ENCODE results near the gene CNTN5. TPM values are rescaled to one million over a fixed set of nuclear protein-coding genes. Genes with fewer than 3 reads are reported as not detected.

The CNTN5 gene
- total and polyA plus RNA-seq, 2 donors (not counting 1 experiment from before 2014, with no cell fraction given), result not detected

DNA sequence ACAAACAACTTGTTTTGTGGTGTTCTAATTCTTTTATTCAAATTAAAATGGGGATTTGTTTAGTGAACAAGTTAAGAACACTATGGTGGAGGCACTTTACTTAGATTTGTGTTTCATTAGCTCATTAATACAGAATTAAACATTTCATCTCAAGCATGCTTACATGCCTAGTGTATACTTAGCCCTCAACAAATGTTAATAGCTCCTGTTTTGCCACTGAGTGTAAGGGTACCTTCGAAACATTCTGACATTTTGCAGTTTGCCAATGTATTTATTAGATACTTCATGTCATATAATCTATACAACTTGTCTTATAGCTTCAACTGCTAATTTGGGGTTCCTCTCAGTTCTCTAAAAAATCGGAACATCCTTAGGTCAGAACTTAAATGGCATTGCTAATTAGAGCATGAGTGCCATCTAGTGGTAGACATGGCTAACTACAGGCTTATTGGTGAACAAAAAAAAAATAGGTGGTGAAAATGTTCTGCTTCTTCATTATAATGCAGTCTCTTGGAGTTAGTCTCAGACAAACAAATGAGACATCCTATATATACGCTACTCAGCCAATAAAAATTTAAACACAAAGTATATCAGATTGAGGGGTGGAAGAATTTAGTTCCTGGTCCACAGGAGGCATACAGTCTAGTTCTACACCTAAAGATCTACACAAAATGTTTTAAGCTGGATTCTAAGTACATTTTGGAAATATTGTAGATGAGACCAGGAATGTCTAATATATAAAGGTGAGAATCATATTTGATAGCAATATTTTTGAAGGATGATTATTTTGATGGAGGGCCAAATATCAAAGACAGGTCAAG, 4.9 kb upstream of the CNTN5 start:
- Mint-ChIP-seq H3K27me3 (peaks cover 13% of the 10 kb centered on the region), H3K27ac (no peak overlapping the region), H3K4me1 (peaks cover 8% of the 10 kb centered on the region), H3K9me3 (ENCODE audit: insufficient read depth) (no peaks in the 10 kb centered on the region), H3K4me3 (no peak overlapping the region)
- Histone ChIP-seq H3K79me2 (ENCODE audit: control insufficient read depth, insufficient read depth, low read length) (no peaks in the 10 kb centered on the region), H3K27me3 (replicated peaks in 1 of 4; ENCODE audit: control extremely low read depth in 1 of 4, control insufficient read depth in 3 of 4, insufficient read depth in 4 of 4, low read length in 3 of 4) (peaks cover 0 to 4% (median 0%) of the 10 kb centered on the region in 4 experiments), H3K4me2 (replicated peaks; ENCODE audit: low read depth, low read length, poor library complexity, severe bottlenecking) (no peak overlapping the region), H3K9ac (ENCODE audit: low read length) (no peak overlapping the region), H3K9me3 (ENCODE audit: control extremely low read depth in 1 of 3, control insufficient read depth in 2 of 3, insufficient read depth in 1 of 3, low read length in 2 of 3) (no peaks in the 10 kb centered on the region), H3K4me3 (ENCODE audit: control extremely low read depth in 1 of 5, extremely low read depth in 1 of 5, insufficient read depth in 1 of 5, low read depth in 2 of 5, low read length in 4 of 5) (no peak overlapping the region), H3K27ac (ENCODE audit: low read length in 2 of 2) (no peak overlapping the region), H2AFZ (ENCODE audit: insufficient read depth, low read depth, low read length, poor library complexity, severe bottlenecking) (no peak overlapping the region), H3K36me3 (replicated peaks in 1 of 2; ENCODE audit: control extremely low read depth in 1 of 2, control insufficient read depth in 1 of 2, extremely low read depth in 1 of 2, insufficient read depth in 2 of 2, low read length in 1 of 2) (no peaks in the 10 kb centered on the region), H3K4me1 (ENCODE audit: control insufficient read depth in 2 of 2, insufficient read depth in 2 of 2, low read length in 2 of 2) (peaks cover under 1 to 5% of the 10 kb centered on the region in 2 donors), H4K20me1 (ENCODE audit: control insufficient read depth, insufficient read depth, low read length, poor library complexity, severe bottlenecking) (no peaks in the 10 kb centered on the region)
- ATAC-seq (ENCODE audit: low read depth) (peak; percentile 58), DNase-seq (peak; percentile 43)
- intact Hi-C loops (cut with micrococcal nuclease), result no loop called here
- WGBS (ENCODE audit: insufficient coverage), result no CpG with 5 or more reads among the region's 3 CpGs
- ChIA-PET POLR2A (no interaction called here), CTCF (interaction anchor here (0.9 to 2.7 kb wide), 5 partner anchors 9 to 48 kb away, joined by 3 to 18 read pairs (median 9); no protein-coding TSS in a partner anchor)
- TF ChIP-seq, protein P1, sequence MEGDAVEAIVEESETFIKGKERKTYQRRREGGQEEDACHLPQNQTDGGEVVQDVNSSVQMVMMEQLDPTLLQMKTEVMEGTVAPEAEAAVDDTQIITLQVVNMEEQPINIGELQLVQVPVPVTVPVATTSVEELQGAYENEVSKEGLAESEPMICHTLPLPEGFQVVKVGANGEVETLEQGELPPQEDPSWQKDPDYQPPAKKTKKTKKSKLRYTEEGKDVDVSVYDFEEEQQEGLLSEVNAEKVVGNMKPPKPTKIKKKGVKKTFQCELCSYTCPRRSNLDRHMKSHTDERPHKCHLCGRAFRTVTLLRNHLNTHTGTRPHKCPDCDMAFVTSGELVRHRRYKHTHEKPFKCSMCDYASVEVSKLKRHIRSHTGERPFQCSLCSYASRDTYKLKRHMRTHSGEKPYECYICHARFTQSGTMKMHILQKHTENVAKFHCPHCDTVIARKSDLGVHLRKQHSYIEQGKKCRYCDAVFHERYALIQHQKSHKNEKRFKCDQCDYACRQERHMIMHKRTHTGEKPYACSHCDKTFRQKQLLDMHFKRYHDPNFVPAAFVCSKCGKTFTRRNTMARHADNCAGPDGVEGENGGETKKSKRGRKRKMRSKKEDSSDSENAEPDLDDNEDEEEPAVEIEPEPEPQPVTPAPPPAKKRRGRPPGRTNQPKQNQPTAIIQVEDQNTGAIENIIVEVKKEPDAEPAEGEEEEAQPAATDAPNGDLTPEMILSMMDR (IDR thresholded peaks at IDR 0.05), result peak; percentile 97
- TF ChIP-seq EZH2 (IDR thresholded peaks at IDR 0.05; ENCODE audit: borderline replicate concordance, insufficient read depth, low read depth, low read length, poor library complexity, severe bottlenecking), result no peak

DNA sequence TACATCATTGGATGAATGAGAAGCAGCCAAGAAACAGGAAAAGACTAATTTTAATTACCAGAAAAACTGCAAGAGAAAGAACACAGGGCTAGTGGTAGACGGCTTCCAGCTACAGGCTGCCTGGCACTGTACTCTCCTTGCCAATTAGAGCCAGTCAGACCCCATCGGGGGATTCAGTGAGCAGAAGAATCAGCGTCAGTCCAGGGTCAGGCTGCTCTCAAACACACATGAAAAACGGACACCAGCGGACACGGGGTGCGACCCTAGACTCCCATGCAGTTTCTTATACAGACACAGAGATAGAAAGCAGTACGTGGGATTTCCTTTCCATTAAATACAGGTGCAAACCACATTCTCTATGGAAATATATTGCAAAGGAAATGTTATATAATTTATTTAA, 1.1 kb upstream of the CNTN5 start:
- 84% methylated on average over 7 of the region's 8 CpGs for WGBS (ENCODE audit: insufficient coverage)
- ChIA-PET CTCF (no interaction called here), POLR2A (no interaction called here)
- H3K4me3 ChIP-seq (ENCODE audit: control extremely low read depth in 1 of 5, extremely low read depth in 1 of 5, insufficient read depth in 1 of 5, low read depth in 2 of 5, low read length in 4 of 5), result no peak overlapping the region
- no peaks in the 10 kb centered on the region for H3K79me2 ChIP-seq (ENCODE audit: control insufficient read depth, insufficient read depth, low read length)
- Mint-ChIP-seq H3K4me3 (no peak overlapping the region), H3K27me3 (peaks cover 24% of the 10 kb centered on the region), H3K27ac (no peak overlapping the region), H3K9me3 (ENCODE audit: insufficient read depth) (no peaks in the 10 kb centered on the region), H3K4me1 (peaks cover 8% of the 10 kb centered on the region)
- H3K36me3 ChIP-seq (replicated peaks in 1 of 2; ENCODE audit: control extremely low read depth in 1 of 2, control insufficient read depth in 1 of 2, extremely low read depth in 1 of 2, insufficient read depth in 2 of 2, low read length in 1 of 2), result no peaks in the 10 kb centered on the region
- TF ChIP-seq, protein P1 (IDR thresholded peaks at IDR 0.05), result no peak
- no peak for TF ChIP-seq EZH2 (IDR thresholded peaks at IDR 0.05; ENCODE audit: borderline replicate concordance, insufficient read depth, low read depth, low read length, poor library complexity, severe bottlenecking)
- peaks cover 4 to 8% of the 10 kb centered on the region in 2 donors for H3K4me1 ChIP-seq (ENCODE audit: control insufficient read depth in 2 of 2, insufficient read depth in 2 of 2, low read length in 2 of 2)
- no peaks in the 10 kb centered on the region for H4K20me1 ChIP-seq (ENCODE audit: control insufficient read depth, insufficient read depth, low read length, poor library complexity, severe bottlenecking)
- no peak overlapping the region for H3K9ac ChIP-seq (ENCODE audit: low read length)
- no peak overlapping the region for H3K4me2 ChIP-seq (replicated peaks; ENCODE audit: low read depth, low read length, poor library complexity, severe bottlenecking)
- no peak for ATAC-seq (ENCODE audit: low read depth)
- intact Hi-C loops (cut with micrococcal nuclease), result no loop called here
- H3K27me3 ChIP-seq (replicated peaks in 1 of 4; ENCODE audit: control extremely low read depth in 1 of 4, control insufficient read depth in 3 of 4, insufficient read depth in 4 of 4, low read length in 3 of 4), result peaks cover 0 to 7% (median 3%) of the 10 kb centered on the region in 4 experiments
- H3K27ac ChIP-seq (ENCODE audit: low read length in 2 of 2), result no peak overlapping the region
- DNase-seq, result no peak
- no peaks in the 10 kb centered on the region for H3K9me3 ChIP-seq (ENCODE audit: control extremely low read depth in 1 of 3, control insufficient read depth in 2 of 3, insufficient read depth in 1 of 3, low read length in 2 of 3)
- H2AFZ ChIP-seq (ENCODE audit: insufficient read depth, low read depth, low read length, poor library complexity, severe bottlenecking), result no peak overlapping the region

Data from B cell (primary cell).